Mesothelial cell of epicardium (in vitro differentiated cells): ENCODE measurements around the gene PCDH17. TPM values are rescaled to one million over a fixed set of nuclear protein-coding genes. Genes with fewer than 3 reads are reported as not detected.

Experiments used
- DNase-seq, 2 experiments: peaks; one replicate each; pipeline ENCODE4 v3.0.0; 2021; ENCODE audit warnings: low spot score in 2 of 2; ENCODE audit not compliant: unreplicated experiment in 2 of 2
- H3K27ac Mint-ChIP-seq: 2 replicates; pipeline ENCODE4 v1.8.0; 2021; ENCODE audit warnings: mixed read lengths
- H3K27me3 Mint-ChIP-seq: 2 replicates; pipeline ENCODE4 v1.8.0; 2021; ENCODE audit warnings: low read depth, mixed read lengths
- H3K36me3 Mint-ChIP-seq: 2 replicates; pipeline ENCODE4 v1.8.0; 2021; ENCODE audit warnings: mixed read lengths
- H3K4me1 Mint-ChIP-seq: 2 replicates; pipeline ENCODE4 v1.8.0; 2021; ENCODE audit warnings: mixed read lengths
- H3K4me3 Mint-ChIP-seq: 2 replicates; pipeline ENCODE4 v1.8.0; 2021; ENCODE audit warnings: mild to moderate bottlenecking, moderate library complexity, mixed read lengths
- H3K9me3 Mint-ChIP-seq: 2 replicates; pipeline ENCODE4 v1.8.0; 2021; ENCODE audit warnings: mixed read lengths
- CTCF ChIP-seq: fragments of 200-600 bp; sonication (generic); IDR thresholded peaks from one replicate; pipeline ENCODE4 v1.5.0; 2021; ENCODE audit warnings: antibody characterized with exemption; ENCODE audit not compliant: unreplicated experiment
- total RNA-seq: library from RNA; stranded (reverse); gene quantifications from 3 replicates; pipeline ENCODE4 v1.2.1, GENCODE V29; 2021

The PCDH17 gene
- total RNA-seq, 1 donor from 2014 or later: 9.3 TPM

GRCh38 chr13:57739543-57740190 is 108.1 kb downstream of the PCDH17 start:
- H3K27ac Mint-ChIP-seq: peak overlapping the region; percentile 19

GRCh38 chr13:57740719-57741118 is 109.2 kb downstream of the PCDH17 start:
- H3K9me3 Mint-ChIP-seq: peaks cover 4% of the 10 kb centered on the region
- H3K27ac Mint-ChIP-seq: no peak overlapping the region
- DNase-seq: no peak
- H3K4me1 Mint-ChIP-seq: peaks cover 10% of the 10 kb centered on the region
- no peak overlapping the region for H3K4me3 Mint-ChIP-seq
- H3K36me3 Mint-ChIP-seq: no peaks in the 10 kb centered on the region
- H3K27me3 Mint-ChIP-seq: no peaks in the 10 kb centered on the region
- no peak for TF ChIP-seq CTCF

More at GRCh38 chr13:57739543-57740190, 108.1 kb downstream of the PCDH17 start:
- Mint-ChIP-seq H3K4me1 (peaks cover 10% of the 10 kb centered on the region), H3K27me3 (no peaks in the 10 kb centered on the region), H3K9me3 (peaks cover 4% of the 10 kb centered on the region), H3K36me3 (no peaks in the 10 kb centered on the region), H3K4me3 (no peak overlapping the region)
- DNase-seq: no peak
- no peak for TF ChIP-seq CTCF

- TF ChIP-seq CTCF: no peak
- Mint-ChIP-seq H3K9me3 (peaks cover 17% of the 10 kb centered on the region), H3K4me1 (no peaks in the 10 kb centered on the region), H3K4me3 (no peak overlapping the region), H3K27me3 (no peaks in the 10 kb centered on the region), H3K27ac (no peak overlapping the region), H3K36me3 (peaks cover 4% of the 10 kb centered on the region)
- no peak for DNase-seq
Measured at GRCh38 chr13:57748096-57748495, 116.6 kb downstream of the PCDH17 start.

- Mint-ChIP-seq H3K4me3 (no peak overlapping the region), H3K27ac (no peak overlapping the region), H3K4me1 (no peaks in the 10 kb centered on the region), H3K9me3 (peaks cover 12% of the 10 kb centered on the region), H3K36me3 (no peaks in the 10 kb centered on the region), H3K27me3 (no peaks in the 10 kb centered on the region)
- TF ChIP-seq CTCF: no peak
- no peak for DNase-seq
Measured at GRCh38 chr13:57760951-57761350, 129.4 kb downstream of the PCDH17 start.

GRCh38 chr13:57763689-57764088 is 132.1 kb downstream of the PCDH17 start:
- H3K27ac Mint-ChIP-seq: no peak overlapping the region
- no peak for DNase-seq
- no peak overlapping the region for H3K4me3 Mint-ChIP-seq
- H3K4me1 Mint-ChIP-seq: no peaks in the 10 kb centered on the region
- TF ChIP-seq CTCF: no peak
- no peaks in the 10 kb centered on the region for H3K36me3 Mint-ChIP-seq
- peaks cover 12% of the 10 kb centered on the region for H3K9me3 Mint-ChIP-seq
- H3K27me3 Mint-ChIP-seq: no peaks in the 10 kb centered on the region
